ENCODE data around the gene TENM4.

DNA sequence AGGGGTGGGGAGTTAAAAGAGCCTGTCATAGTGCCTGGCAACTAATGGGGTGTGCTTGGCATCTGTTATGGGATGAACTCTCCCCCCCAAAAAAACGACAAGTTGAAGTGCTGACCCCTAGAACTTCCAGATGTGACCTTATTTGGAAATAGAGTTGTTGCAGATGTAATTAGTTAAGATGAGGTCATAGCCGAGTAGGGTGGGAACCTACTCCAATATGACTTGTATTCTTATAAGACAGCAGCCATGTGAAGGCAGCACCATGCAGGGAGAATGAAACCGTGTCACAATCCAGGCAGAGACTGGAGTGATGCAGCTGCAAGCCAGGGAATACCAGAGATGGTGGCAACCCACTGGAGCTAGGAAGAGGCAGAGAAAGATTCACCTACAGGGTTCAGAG is 394.5 kb downstream of the TENM4 start:
- TF ChIP-seq, protein P1, sequence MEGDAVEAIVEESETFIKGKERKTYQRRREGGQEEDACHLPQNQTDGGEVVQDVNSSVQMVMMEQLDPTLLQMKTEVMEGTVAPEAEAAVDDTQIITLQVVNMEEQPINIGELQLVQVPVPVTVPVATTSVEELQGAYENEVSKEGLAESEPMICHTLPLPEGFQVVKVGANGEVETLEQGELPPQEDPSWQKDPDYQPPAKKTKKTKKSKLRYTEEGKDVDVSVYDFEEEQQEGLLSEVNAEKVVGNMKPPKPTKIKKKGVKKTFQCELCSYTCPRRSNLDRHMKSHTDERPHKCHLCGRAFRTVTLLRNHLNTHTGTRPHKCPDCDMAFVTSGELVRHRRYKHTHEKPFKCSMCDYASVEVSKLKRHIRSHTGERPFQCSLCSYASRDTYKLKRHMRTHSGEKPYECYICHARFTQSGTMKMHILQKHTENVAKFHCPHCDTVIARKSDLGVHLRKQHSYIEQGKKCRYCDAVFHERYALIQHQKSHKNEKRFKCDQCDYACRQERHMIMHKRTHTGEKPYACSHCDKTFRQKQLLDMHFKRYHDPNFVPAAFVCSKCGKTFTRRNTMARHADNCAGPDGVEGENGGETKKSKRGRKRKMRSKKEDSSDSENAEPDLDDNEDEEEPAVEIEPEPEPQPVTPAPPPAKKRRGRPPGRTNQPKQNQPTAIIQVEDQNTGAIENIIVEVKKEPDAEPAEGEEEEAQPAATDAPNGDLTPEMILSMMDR (IDR thresholded peaks at IDR 0.05) = no peak
- TF ChIP-seq EZH2phosphoT487 (IDR thresholded peaks at IDR 0.05) = no peak
- TF ChIP-seq EZH2 (IDR thresholded peaks at IDR 0.05) = no peak

All from neural progenitor cell (in vitro differentiated cells).